ENCODE results near the gene SUGP1.

SUGP1 gene

GRCh38 chr19:19294914-19295313, 25.4 kb downstream of the SUGP1 start:
- no peak for DNase-seq

GRCh38 chr19:19292607-19293006, 27.7 kb downstream of the SUGP1 start:
- DNase-seq, result no peak

- DNase-seq, result no peak
Measured at GRCh38 chr19:19285686-19286085, 34.6 kb downstream of the SUGP1 start.

- DNase-seq, result no peak
Measured at GRCh38 chr19:19280561-19280960, 39.7 kb downstream of the SUGP1 start.

GRCh38 chr19:19279853-19280252, 40.5 kb downstream of the SUGP1 start:
- DNase-seq, result no peak

- DNase-seq, result no peak
Measured at GRCh38 chr19:19279062-19279612, 41.2 kb downstream of the SUGP1 start.

GRCh38 chr19:19278315-19278714, 42.0 kb downstream of the SUGP1 start:
- no peak for DNase-seq

- no peak for DNase-seq
Measured at GRCh38 chr19:19276851-19277250, 43.5 kb downstream of the SUGP1 start.

- no peak for DNase-seq
Measured at GRCh38 chr19:19276386-19276785, 43.9 kb downstream of the SUGP1 start.

- DNase-seq, result no peak
Measured at GRCh38 chr19:19274716-19275565, 45.4 kb downstream of the SUGP1 start.

- DNase-seq, result no peak
Measured at GRCh38 chr19:19274146-19274545, 46.2 kb downstream of the SUGP1 start.

- DNase-seq, result no peak
Measured at GRCh38 chr19:19271828-19272599, 48.3 kb downstream of the SUGP1 start.

- DNase-seq, result no peak
Measured at GRCh38 chr19:19270749-19271571, 49.3 kb downstream of the SUGP1 start.

- no peak for DNase-seq
Measured at GRCh38 chr19:19269952-19270694, 50.2 kb downstream of the SUGP1 start.

- no peak for DNase-seq
Measured at GRCh38 chr19:19268453-19269385, 51.6 kb downstream of the SUGP1 start.

- DNase-seq, result no peak
Measured at GRCh38 chr19:19267305-19267704, 53.0 kb downstream of the SUGP1 start.

GRCh38 chr19:19263886-19264487, 56.3 kb downstream of the SUGP1 start:
- no peak for DNase-seq

GRCh38 chr19:19262190-19263057, 57.9 kb downstream of the SUGP1 start:
- no peak for DNase-seq

All from CD4-positive, alpha-beta T cell treated with Interleukin-1 beta for 1 hour (primary cell).